Activated naive CD8-positive, alpha-beta T cell treated with anti-CD3 and anti-CD28 coated beads, Interleukin-2, amount 50 U/mL, for 24 hours (primary cell): Measurements from ENCODE around the gene NME4.

Experiments
- ATAC-seq: fragments of 150-1000 bp; cut with Tn5 transposase; one replicate; pipeline ENCODE4 v1.10.0; 2021
- DNase-seq: peaks from one replicate; pipeline ENCODE4 v3.0.0; 2021
- H3K27ac Mint-ChIP-seq: one replicate; pipeline ENCODE4 v1.8.0; 2021; ENCODE audit warnings: mild to moderate bottlenecking, mixed read lengths
- H3K27me3 Mint-ChIP-seq: one replicate; pipeline ENCODE4 v1.8.0; 2021; ENCODE audit warnings: mixed read lengths
- H3K36me3 Mint-ChIP-seq: one replicate; pipeline ENCODE4 v1.8.0; 2021; ENCODE audit warnings: low read depth, mixed read lengths
- H3K4me1 Mint-ChIP-seq: one replicate; pipeline ENCODE4 v1.8.0; 2021; ENCODE audit warnings: mixed read lengths
- H3K4me3 Mint-ChIP-seq: one replicate; pipeline ENCODE4 v1.8.0; 2021; ENCODE audit warnings: mild to moderate bottlenecking, moderate library complexity, mixed read lengths
- H3K9me3 Mint-ChIP-seq: one replicate; pipeline ENCODE4 v1.8.0; 2021; ENCODE audit warnings: mixed read lengths

NME4 gene

GRCh38 chr16:392450-393030 is 4.5 kb upstream of the NME4 start:
- H3K36me3 Mint-ChIP-seq: peaks cover 1% of the 10 kb centered on the region
- H3K4me1 Mint-ChIP-seq: peaks cover 23% of the 10 kb centered on the region
- no peak for ATAC-seq
- no peaks in the 10 kb centered on the region for H3K9me3 Mint-ChIP-seq
- no peak for DNase-seq
- H3K27me3 Mint-ChIP-seq: peaks cover 10% of the 10 kb centered on the region
- peak overlapping the region; percentile 84 for H3K27ac Mint-ChIP-seq
- no peak overlapping the region for H3K4me3 Mint-ChIP-seq

GRCh38 chr16:396199-396598 is 800 bp upstream of the NME4 start:
- no peak for ATAC-seq
- H3K9me3 Mint-ChIP-seq: no peaks in the 10 kb centered on the region
- H3K27ac Mint-ChIP-seq: no peak overlapping the region
- H3K4me1 Mint-ChIP-seq: peaks cover 38% of the 10 kb centered on the region
- H3K27me3 Mint-ChIP-seq: peaks cover 10% of the 10 kb centered on the region
- DNase-seq: no peak
- H3K36me3 Mint-ChIP-seq: no peaks in the 10 kb centered on the region
- peak overlapping the region; percentile 73 for H3K4me3 Mint-ChIP-seq

- DNase-seq (no peak), ATAC-seq (no peak)
- H3K9me3 Mint-ChIP-seq: no peaks in the 10 kb centered on the region
- peaks cover 37% of the 10 kb centered on the region for H3K4me1 Mint-ChIP-seq
- no peaks in the 10 kb centered on the region for H3K36me3 Mint-ChIP-seq
- peak overlapping the region; percentile 73 for H3K4me3 Mint-ChIP-seq
- H3K27me3 Mint-ChIP-seq: peaks cover 10% of the 10 kb centered on the region
- H3K27ac Mint-ChIP-seq: peak overlapping the region; percentile 59
Observed at GRCh38 chr16:396605-397004, 394 bp upstream of the NME4 start.

GRCh38 chr16:397736-398332 is 835 bp downstream of the NME4 start:
- ATAC-seq: no peak
- no peaks in the 10 kb centered on the region for H3K9me3 Mint-ChIP-seq

GRCh38 chr16:398561-399339 is 1.8 kb downstream of the NME4 start:
- H3K27ac Mint-ChIP-seq: no peak overlapping the region
- no peaks in the 10 kb centered on the region for H3K9me3 Mint-ChIP-seq
- H3K27me3 Mint-ChIP-seq: peaks cover 10% of the 10 kb centered on the region
- no peaks in the 10 kb centered on the region for H3K36me3 Mint-ChIP-seq
- H3K4me1 Mint-ChIP-seq: peaks cover 30% of the 10 kb centered on the region
- no peak for DNase-seq
- no peak for ATAC-seq
- peak overlapping the region; percentile 54 for H3K4me3 Mint-ChIP-seq

More at GRCh38 chr16:397736-398332, 835 bp downstream of the NME4 start:
- H3K36me3 Mint-ChIP-seq: no peaks in the 10 kb centered on the region
- H3K4me1 Mint-ChIP-seq: peaks cover 30% of the 10 kb centered on the region
- no peak overlapping the region for H3K27ac Mint-ChIP-seq
- peak overlapping the region; percentile 54 for H3K4me3 Mint-ChIP-seq
- DNase-seq: no peak
- peaks cover 10% of the 10 kb centered on the region for H3K27me3 Mint-ChIP-seq

- DNase-seq: no peak
- ATAC-seq: no peak
- Mint-ChIP-seq H3K9me3 (no peaks in the 10 kb centered on the region), H3K36me3 (no peaks in the 10 kb centered on the region), H3K4me3 (peak overlapping the region; percentile 26), H3K27ac (no peak overlapping the region), H3K4me1 (peaks cover 30% of the 10 kb centered on the region), H3K27me3 (peaks cover 10% of the 10 kb centered on the region)
Observed at GRCh38 chr16:399340-400019, 2.5 kb downstream of the NME4 start.

- Mint-ChIP-seq H3K27ac (peak overlapping the region; percentile 69), H3K9me3 (no peaks in the 10 kb centered on the region), H3K27me3 (peaks cover 10% of the 10 kb centered on the region), H3K4me3 (peak overlapping the region; percentile 82), H3K4me1 (peaks cover 30% of the 10 kb centered on the region), H3K36me3 (no peaks in the 10 kb centered on the region)
- ATAC-seq: no peak
- no peak for DNase-seq
Observed at GRCh38 chr16:400061-400591, 3.1 kb downstream of the NME4 start.

- Mint-ChIP-seq H3K9me3 (no peaks in the 10 kb centered on the region), H3K27me3 (peaks cover 1% of the 10 kb centered on the region), H3K4me1 (peaks cover 24% of the 10 kb centered on the region), H3K4me3 (peak within 1 kb of the TSS; percentile 82), H3K27ac (peak within 1 kb of the TSS; percentile 69), H3K36me3 (no peaks in the 10 kb centered on the region)
- ATAC-seq: peak; percentile 81
- DNase-seq: peak; percentile 99
Observed at GRCh38 chr16:401468-402348, 4.7 kb downstream of the NME4 start, which contains the start of gene DECR2. Gene DECR2, plus strand, starts transcription at chr16:401885. Its CDS starts 79 bp downstream, at chr16:401964.

- Mint-ChIP-seq H3K27me3 (no peaks in the 10 kb centered on the region), H3K4me3 (no peak overlapping the region), H3K4me1 (peaks cover 14% of the 10 kb centered on the region), H3K9me3 (no peaks in the 10 kb centered on the region), H3K27ac (no peak overlapping the region), H3K36me3 (no peaks in the 10 kb centered on the region)
- no peak for ATAC-seq
- no peak for DNase-seq
Observed at GRCh38 chr16:404971-405486, 8.0 kb downstream of the NME4 start.

- ATAC-seq (no peak), DNase-seq (no peak)
- no peaks in the 10 kb centered on the region for H3K27me3 Mint-ChIP-seq
- no peaks in the 10 kb centered on the region for H3K9me3 Mint-ChIP-seq
- H3K4me1 Mint-ChIP-seq: peaks cover 7% of the 10 kb centered on the region
- no peak overlapping the region for H3K27ac Mint-ChIP-seq
- no peak overlapping the region for H3K4me3 Mint-ChIP-seq
- no peaks in the 10 kb centered on the region for H3K36me3 Mint-ChIP-seq
Observed at GRCh38 chr16:405548-406506, 8.8 kb downstream of the NME4 start.

- Mint-ChIP-seq H3K9me3 (no peaks in the 10 kb centered on the region), H3K27ac (no peak overlapping the region), H3K27me3 (no peaks in the 10 kb centered on the region), H3K4me1 (peaks cover 7% of the 10 kb centered on the region), H3K4me3 (no peak overlapping the region), H3K36me3 (no peaks in the 10 kb centered on the region)
- DNase-seq (no peak), ATAC-seq (no peak)
Observed at GRCh38 chr16:407253-407652, 10.3 kb downstream of the NME4 start.

GRCh38 chr16:410516-411178 is 13.6 kb downstream of the NME4 start:
- Mint-ChIP-seq H3K27me3 (no peaks in the 10 kb centered on the region), H3K4me3 (no peak overlapping the region), H3K4me1 (no peaks in the 10 kb centered on the region), H3K36me3 (no peaks in the 10 kb centered on the region), H3K27ac (no peak overlapping the region), H3K9me3 (no peaks in the 10 kb centered on the region)
- DNase-seq (no peak), ATAC-seq (no peak)
